Activated CD4-positive, alpha-beta memory T cell treated with anti-CD3 and anti-CD28 coated beads for 36 hours (primary cell): ENCODE results near the gene SLC2A11. TPM values are rescaled to one million over a fixed set of nuclear protein-coding genes. Genes with fewer than 3 reads are reported as not detected.

Source experiments
- CTCF ChIA-PET: fragments of 350-600 bp; sonication (Branson Sonifier 250); formaldehyde crosslinking; loops from one replicate; lab custom pipeline; 2021; ENCODE audit warnings: antibody characterized with exemption, inconsistent platforms; lab: Charles Lee
- POLR2A ChIA-PET: fragments of 350-600 bp; sonication (Branson Sonifier 250); formaldehyde crosslinking; loops from one replicate; lab custom pipeline; 2021; ENCODE audit warnings: antibody characterized with exemption; lab: Charles Lee
- DNase-seq: peaks from one replicate; pipeline ENCODE4 v3.0.0-alpha.2; 2020
- H3K27ac Mint-ChIP-seq: one replicate; pipeline ENCODE4 v1.8.0; 2021; ENCODE audit warnings: mixed read lengths
- H3K27me3 Mint-ChIP-seq: one replicate; pipeline ENCODE4 v1.8.0; 2021; ENCODE audit warnings: mixed read lengths
- H3K36me3 Mint-ChIP-seq: one replicate; pipeline ENCODE4 v1.8.0; 2021; ENCODE audit warnings: mixed read lengths
- H3K4me1 Mint-ChIP-seq: one replicate; pipeline ENCODE4 v1.8.0; 2021; ENCODE audit warnings: low read depth, mixed read lengths
- H3K4me3 Mint-ChIP-seq: one replicate; pipeline ENCODE4 v1.8.0; 2021; ENCODE audit warnings: mild to moderate bottlenecking, mixed read lengths
- H3K9me3 Mint-ChIP-seq: one replicate; pipeline ENCODE4 v1.8.0; 2021; ENCODE audit warnings: mixed read lengths
- intact Hi-C: fragments of 100-400 bp; cut with micrococcal nuclease; formaldehyde crosslinking; loops from one replicate; pipeline ENCODE4 v1.15.1; 2023
- total RNA-seq, 2 experiments: library from RNA; stranded (reverse); gene quantifications; one replicate each; pipeline ENCODE4 v1.2.3, GENCODE V29; 2021

The SLC2A11 gene, protein sequence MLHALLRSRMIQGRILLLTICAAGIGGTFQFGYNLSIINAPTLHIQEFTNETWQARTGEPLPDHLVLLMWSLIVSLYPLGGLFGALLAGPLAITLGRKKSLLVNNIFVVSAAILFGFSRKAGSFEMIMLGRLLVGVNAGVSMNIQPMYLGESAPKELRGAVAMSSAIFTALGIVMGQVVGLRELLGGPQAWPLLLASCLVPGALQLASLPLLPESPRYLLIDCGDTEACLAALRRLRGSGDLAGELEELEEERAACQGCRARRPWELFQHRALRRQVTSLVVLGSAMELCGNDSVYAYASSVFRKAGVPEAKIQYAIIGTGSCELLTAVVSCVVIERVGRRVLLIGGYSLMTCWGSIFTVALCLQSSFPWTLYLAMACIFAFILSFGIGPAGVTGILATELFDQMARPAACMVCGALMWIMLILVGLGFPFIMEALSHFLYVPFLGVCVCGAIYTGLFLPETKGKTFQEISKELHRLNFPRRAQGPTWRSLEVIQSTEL
- 1 to 10 TPM; 6.8 to 8.9 TPM for total RNA-seq

DNA sequence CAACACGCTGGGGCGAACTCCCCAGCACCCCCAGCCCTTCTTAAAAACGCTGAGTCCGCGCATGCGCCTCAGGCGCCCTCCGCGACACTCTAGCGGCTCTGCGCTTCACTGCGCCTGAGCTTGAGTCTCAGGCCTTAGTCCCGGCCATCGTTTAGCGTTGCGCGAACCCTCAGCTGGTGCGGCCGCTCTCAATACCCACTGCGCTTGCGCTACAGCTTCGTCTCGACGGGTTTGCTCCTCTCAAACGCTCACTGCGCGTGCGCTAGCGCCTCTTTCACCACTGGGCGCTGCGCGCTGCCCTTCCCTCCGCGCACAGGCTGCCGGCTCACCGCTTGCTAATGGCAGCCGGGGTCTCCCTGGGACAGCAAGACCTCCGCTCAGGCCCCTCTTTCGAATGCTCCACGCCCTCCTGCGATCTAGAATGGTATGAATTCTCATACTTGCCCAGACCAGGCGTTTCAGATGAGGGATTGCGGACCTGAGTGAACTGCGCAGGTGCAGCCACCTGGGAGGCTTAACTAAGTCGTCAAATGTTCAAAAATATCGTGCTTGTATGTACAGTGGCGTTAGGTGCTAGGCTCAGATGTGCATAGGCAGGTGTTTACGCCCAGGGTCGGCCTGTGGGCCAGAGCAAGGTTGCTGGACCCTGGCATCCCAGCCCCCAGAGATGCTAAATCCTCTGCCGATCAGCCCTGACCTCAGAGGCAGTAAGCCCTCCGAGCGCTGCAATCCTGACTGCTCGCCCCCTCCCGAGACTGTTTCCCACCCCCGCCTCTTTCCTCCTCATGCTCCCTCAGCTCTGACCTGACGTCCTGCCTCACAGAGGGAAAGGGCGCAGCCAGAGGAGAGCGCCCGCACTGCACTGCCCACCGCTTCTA lies at the start of gene SLC2A11:
SLC2A11 (plus strand) TSS at position 270 of the 878 bp plus-strand sequence; CDS start at position 395, 125 bp downstream.
- peak within 1 kb of the TSS; percentile 78 for H3K27ac Mint-ChIP-seq
- intact Hi-C loops: loop anchor here (5.0 kb wide), 3 partner anchors 34 to 321 kb away; partner anchors contain the start of genes MIF and SMARCB1
- POLR2A ChIA-PET: interaction anchor here (0.7 to 3.4 kb wide), 7 partner anchors 8 to 570 kb away, joined by 3 to 18 read pairs (median 5); partner anchors contain the start of genes ADORA2A, DERL3 and MIF

GRCh38 chr22:23812378-23812777 lies 45.3 kb upstream of the SLC2A11 start:
- ChIA-PET POLR2A (no interaction called here), CTCF (interaction anchor here (1.3 to 1.4 kb wide), 2 partner anchors 37 to 221 kb away, joined by 3 to 5 read pairs; no protein-coding TSS in a partner anchor)
- no peaks in the 10 kb centered on the region for H3K9me3 Mint-ChIP-seq
- H3K4me1 Mint-ChIP-seq: no peaks in the 10 kb centered on the region
- H3K36me3 Mint-ChIP-seq: peaks cover 26% of the 10 kb centered on the region
- DNase-seq: no peak
- H3K27me3 Mint-ChIP-seq: no peaks in the 10 kb centered on the region
- no peak overlapping the region for H3K4me3 Mint-ChIP-seq
- intact Hi-C loops: no loop called here
- no peak overlapping the region for H3K27ac Mint-ChIP-seq

More for the DNA sequence above, at the start of gene SLC2A11:
- H3K36me3 Mint-ChIP-seq: no peaks in the 10 kb centered on the region
- no peaks in the 10 kb centered on the region for H3K27me3 Mint-ChIP-seq
- H3K9me3 Mint-ChIP-seq: no peaks in the 10 kb centered on the region
- DNase-seq: peak; percentile 96
- H3K4me1 Mint-ChIP-seq: peaks cover 17% of the 10 kb centered on the region
- CTCF ChIA-PET: interaction anchor here (0.6 to 4.1 kb wide), 11 partner anchors 8 to 946 kb away, joined by 3 to 50 read pairs (median 3); partner anchors contain the start of gene MIF
- peak within 1 kb of the TSS; percentile 89 for H3K4me3 Mint-ChIP-seq

GRCh38 chr22:23815541-23816155 lies 42.0 kb upstream of the SLC2A11 start:
- POLR2A ChIA-PET: no interaction called here
- CTCF ChIA-PET: no interaction called here
- Mint-ChIP-seq H3K9me3 (no peaks in the 10 kb centered on the region), H3K36me3 (peaks cover 34% of the 10 kb centered on the region), H3K27ac (no peak overlapping the region), H3K4me3 (no peak overlapping the region), H3K4me1 (peaks cover 3% of the 10 kb centered on the region), H3K27me3 (no peaks in the 10 kb centered on the region)
- no peak for DNase-seq
- intact Hi-C loops: no loop called here

- no peaks in the 10 kb centered on the region for H3K9me3 Mint-ChIP-seq
- ChIA-PET CTCF (no interaction called here), POLR2A (no interaction called here)
- intact Hi-C loops: no loop called here
- H3K36me3 Mint-ChIP-seq: peaks cover 30% of the 10 kb centered on the region
- no peak overlapping the region for H3K27ac Mint-ChIP-seq
- no peaks in the 10 kb centered on the region for H3K27me3 Mint-ChIP-seq
- no peak for DNase-seq
- H3K4me1 Mint-ChIP-seq: peaks cover 7% of the 10 kb centered on the region
- no peak overlapping the region for H3K4me3 Mint-ChIP-seq
Observed at GRCh38 chr22:23816156-23816976, 41.3 kb upstream of the SLC2A11 start.

DNA sequence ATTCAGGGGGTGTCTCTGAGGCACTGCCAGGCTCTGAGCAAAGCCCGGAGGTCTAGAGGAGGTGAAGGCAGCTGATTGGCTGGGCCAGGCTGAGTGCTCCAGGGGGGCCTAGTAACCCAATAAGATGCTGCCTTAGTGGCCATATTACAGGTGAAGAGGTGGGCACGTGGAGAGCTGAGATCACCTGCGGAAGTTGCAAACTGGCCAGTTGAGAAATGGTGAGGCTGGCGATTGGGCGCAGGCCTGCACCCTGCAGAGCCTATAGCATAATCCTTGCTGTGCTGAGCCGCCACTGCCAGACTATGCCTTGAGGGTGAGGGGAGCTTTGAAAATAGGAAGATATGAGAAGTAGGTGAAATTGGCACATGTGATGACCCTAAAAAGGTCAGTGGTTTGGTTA lies 40.5 kb upstream of the SLC2A11 start:
- no peaks in the 10 kb centered on the region for H3K27me3 Mint-ChIP-seq
- POLR2A ChIA-PET: no interaction called here
- CTCF ChIA-PET: no interaction called here
- H3K27ac Mint-ChIP-seq: no peak overlapping the region
- H3K9me3 Mint-ChIP-seq: no peaks in the 10 kb centered on the region
- peaks cover 33% of the 10 kb centered on the region for H3K36me3 Mint-ChIP-seq
- intact Hi-C loops: no loop called here
- H3K4me1 Mint-ChIP-seq: peaks cover 7% of the 10 kb centered on the region
- H3K4me3 Mint-ChIP-seq: no peak overlapping the region
- no peak for DNase-seq

- intact Hi-C loops: no loop called here
- POLR2A ChIA-PET: no interaction called here
- Mint-ChIP-seq H3K36me3 (peaks cover 33% of the 10 kb centered on the region), H3K27ac (no peak overlapping the region), H3K9me3 (no peaks in the 10 kb centered on the region), H3K4me1 (peaks cover 7% of the 10 kb centered on the region), H3K27me3 (no peaks in the 10 kb centered on the region), H3K4me3 (no peak overlapping the region)
- CTCF ChIA-PET: no interaction called here
- DNase-seq: no peak
Observed at GRCh38 chr22:23818541-23818940, 39.1 kb upstream of the SLC2A11 start.

DNA sequence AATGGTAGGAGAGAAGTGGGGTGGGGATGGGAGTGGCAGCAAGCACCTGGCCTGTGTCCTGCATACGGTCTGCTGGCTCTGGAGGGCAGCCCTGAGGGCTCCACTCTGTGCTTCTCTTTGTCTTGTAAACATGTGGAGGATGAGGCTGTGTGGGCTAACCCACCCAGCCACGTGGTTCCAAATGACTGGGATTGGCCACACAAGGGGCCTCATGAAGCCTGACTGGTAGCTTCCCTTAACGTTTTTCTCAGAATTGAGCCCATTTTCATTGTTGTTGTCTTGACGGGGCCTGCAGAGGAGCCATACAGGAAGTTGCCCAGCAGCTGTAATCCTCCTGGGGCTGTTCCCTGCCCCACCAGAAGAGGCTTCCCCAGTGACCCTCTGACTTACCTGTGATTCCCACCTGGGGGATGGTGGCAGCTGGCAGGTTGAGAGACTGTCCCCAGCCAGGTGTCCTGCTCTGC lies 36.9 kb upstream of the SLC2A11 start:
- DNase-seq: peak; percentile 36
- H3K4me1 Mint-ChIP-seq: peaks cover 7% of the 10 kb centered on the region
- ChIA-PET POLR2A (no interaction called here), CTCF (interaction anchor here (1.1 kb wide), 1 partner anchor 230 kb away, joined by 3 read pairs; no protein-coding TSS in a partner anchor)
- no peak overlapping the region for H3K4me3 Mint-ChIP-seq
- H3K27ac Mint-ChIP-seq: peak overlapping the region; percentile 1
- no peaks in the 10 kb centered on the region for H3K9me3 Mint-ChIP-seq
- H3K27me3 Mint-ChIP-seq: no peaks in the 10 kb centered on the region
- intact Hi-C loops: no loop called here
- H3K36me3 Mint-ChIP-seq: peaks cover 40% of the 10 kb centered on the region

- DNase-seq: no peak
- no peaks in the 10 kb centered on the region for H3K27me3 Mint-ChIP-seq
- H3K4me1 Mint-ChIP-seq: peaks cover 7% of the 10 kb centered on the region
- peaks cover 33% of the 10 kb centered on the region for H3K36me3 Mint-ChIP-seq
- POLR2A ChIA-PET: interaction anchor here (0.6 kb wide), 1 partner anchor 668 kb away, joined by 3 read pairs; no protein-coding TSS in a partner anchor
- H3K4me3 Mint-ChIP-seq: no peak overlapping the region
- no peaks in the 10 kb centered on the region for H3K9me3 Mint-ChIP-seq
- H3K27ac Mint-ChIP-seq: no peak overlapping the region
- intact Hi-C loops: no loop called here
- CTCF ChIA-PET: no interaction called here
Observed at GRCh38 chr22:23822101-23822671, 35.5 kb upstream of the SLC2A11 start.

DNA sequence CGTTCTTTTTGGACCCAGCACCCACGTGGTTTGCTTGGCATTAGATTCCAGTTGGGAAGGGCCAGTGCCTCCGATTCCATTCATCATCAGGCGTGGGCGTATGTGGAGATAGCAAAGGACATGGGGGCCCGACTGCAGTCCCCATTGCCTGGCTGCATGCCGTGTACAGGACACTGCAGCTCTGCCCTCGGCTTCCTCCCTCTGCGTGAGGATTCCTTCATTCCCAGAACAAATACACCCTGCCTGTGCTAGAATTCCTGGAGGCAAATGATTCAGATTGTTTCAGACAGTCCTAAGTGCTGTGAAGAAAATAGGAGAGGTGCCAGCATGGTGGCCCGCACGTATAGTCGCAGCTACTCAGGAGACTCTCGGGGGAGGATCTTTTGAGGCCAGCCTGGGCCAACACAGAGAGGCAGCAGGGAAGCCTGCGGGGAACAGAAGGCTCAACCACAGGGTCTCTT lies 34.3 kb upstream of the SLC2A11 start:
- Mint-ChIP-seq H3K4me1 (peaks cover 7% of the 10 kb centered on the region), H3K27ac (no peak overlapping the region), H3K27me3 (no peaks in the 10 kb centered on the region), H3K36me3 (peaks cover 31% of the 10 kb centered on the region), H3K4me3 (no peak overlapping the region), H3K9me3 (no peaks in the 10 kb centered on the region)
- ChIA-PET CTCF (interaction anchor here (1.4 kb wide), 1 partner anchor 71 kb away, joined by 4 read pairs; the partner anchor contains the start of gene MIF), POLR2A (no interaction called here)
- intact Hi-C loops: no loop called here
- DNase-seq: no peak

DNA sequence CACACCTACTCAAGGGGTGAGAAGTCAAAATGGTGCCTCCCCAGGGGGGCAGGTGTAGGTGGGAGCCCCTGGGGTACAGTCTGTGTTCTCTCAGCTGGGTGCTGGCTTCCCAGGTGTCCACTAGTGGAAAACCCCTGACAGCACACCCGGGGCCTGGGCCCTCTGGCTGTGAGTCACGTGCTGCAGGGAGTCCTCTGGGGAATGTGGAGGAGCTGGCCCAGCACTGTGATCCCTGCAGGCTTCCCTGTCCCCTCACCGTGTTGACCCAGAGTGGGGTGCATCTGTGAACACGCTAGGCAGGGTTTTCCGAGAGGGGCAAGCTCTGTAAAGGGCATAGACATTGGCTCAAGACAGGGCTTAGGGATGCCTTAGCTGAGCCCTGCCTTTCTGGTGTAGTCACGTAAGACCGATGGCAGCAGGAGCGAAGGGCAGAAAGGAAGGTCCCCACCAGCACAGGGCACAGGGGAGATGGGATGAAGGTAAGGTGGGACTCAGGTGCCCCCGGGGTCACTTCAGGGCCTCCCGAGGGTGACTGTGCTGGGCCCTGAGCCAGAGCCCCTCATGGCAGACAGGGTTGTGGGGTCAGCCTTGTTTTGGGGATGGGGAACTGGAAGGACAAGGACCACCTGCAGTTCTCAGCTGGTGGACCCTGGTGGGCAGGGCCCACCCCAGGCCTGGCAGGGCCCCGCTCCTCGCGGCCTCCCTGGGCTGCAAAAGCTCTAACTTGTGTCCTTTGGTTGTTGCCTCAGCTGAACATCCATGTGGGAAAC lies 33.0 kb upstream of the SLC2A11 start:
- CTCF ChIA-PET: interaction anchor here (0.6 to 1.4 kb wide), 2 partner anchors 70 to 151 kb away, joined by 3 to 4 read pairs; partner anchors contain the start of gene MIF
- no peaks in the 10 kb centered on the region for H3K9me3 Mint-ChIP-seq

More for the DNA sequence above, 33.0 kb upstream of the SLC2A11 start:
- Mint-ChIP-seq H3K4me3 (no peak overlapping the region), H3K36me3 (peaks cover 27% of the 10 kb centered on the region), H3K4me1 (peaks cover 7% of the 10 kb centered on the region), H3K27me3 (no peaks in the 10 kb centered on the region), H3K27ac (no peak overlapping the region)
- intact Hi-C loops: no loop called here
- POLR2A ChIA-PET: no interaction called here
- no peak for DNase-seq
